Activated CD8-positive, alpha-beta memory T cell treated with anti-CD3 and anti-CD28 coated beads for 36 hours (primary cell): ENCODE measurements around the gene HAGH. TPM values are rescaled to one million over a fixed set of nuclear protein-coding genes. Genes with fewer than 3 reads are reported as not detected.

Experiments
- CTCF ChIA-PET: fragments of 350-600 bp; sonication (Branson Sonifier 250); formaldehyde crosslinking; loops from one replicate; lab custom pipeline; 2021; ENCODE audit warnings: antibody characterized with exemption; lab: Charles Lee
- POLR2A ChIA-PET: fragments of 350-600 bp; sonication (Branson Sonifier 250); formaldehyde crosslinking; loops from one replicate; lab custom pipeline; 2021; ENCODE audit warnings: antibody characterized with exemption; lab: Charles Lee
- total RNA-seq, 2 experiments: library from RNA; stranded (reverse); gene quantifications; one replicate each; pipeline ENCODE4 v1.2.3, GENCODE V29; 2021

HAGH gene
- total RNA-seq, 2 experiments from 2014 or later = 34.4 to 35.8 TPM

DNA sequence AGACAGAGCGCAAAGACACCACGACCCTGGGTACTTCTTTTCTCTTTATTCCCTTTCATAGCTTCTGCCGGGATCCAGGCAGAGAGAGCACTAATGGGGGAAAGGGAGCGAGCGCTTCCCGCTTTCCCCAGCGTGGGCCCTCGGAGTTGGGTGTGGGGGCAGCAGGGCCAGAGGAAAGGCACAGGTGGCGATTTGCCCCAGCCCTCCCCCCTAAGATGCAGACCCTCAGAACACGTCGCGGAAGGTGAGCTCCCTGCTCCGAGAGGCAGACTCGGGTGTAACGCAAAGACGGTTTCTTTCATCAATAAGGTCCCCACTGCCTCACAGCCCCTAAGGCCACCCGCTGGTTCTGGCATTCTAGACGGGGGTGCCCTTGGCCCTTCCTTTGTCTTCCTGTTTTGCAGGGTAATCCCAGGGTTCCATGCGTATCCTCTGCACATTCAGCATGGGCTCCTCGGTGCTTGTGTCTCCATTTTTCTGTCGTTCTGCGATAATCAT lies 54.7 kb downstream of the HAGH start:
- CTCF ChIA-PET = interaction anchor here (0.7 to 3.5 kb wide), 5 partner anchors 11 to 67 kb away, joined by 3 to 19 read pairs (median 3); partner anchors contain the start of genes NUBP2 and SPSB3
- POLR2A ChIA-PET = interaction anchor here (0.8 to 5.2 kb wide), 3 partner anchors 10 to 66 kb away, joined by 3 to 42 read pairs (median 9); partner anchors contain the start of genes MAPK8IP3, NUBP2 and SPSB3

GRCh38 chr16:1771188-1771863 lies 55.3 kb downstream of the HAGH start, which contains the start of gene NME3:
Gene NME3, minus strand, starts transcription at chr16:1771543. Its CDS starts 9 bp downstream, at chr16:1771534.
- ChIA-PET CTCF (interaction anchor here (0.7 to 3.5 kb wide), 2 partner anchors 12 to 66 kb away, joined by 4 to 19 read pairs; partner anchors contain the start of genes NUBP2 and SPSB3), POLR2A (interaction anchor here (0.8 to 5.2 kb wide), 4 partner anchors 11 to 65 kb away, joined by 3 to 42 read pairs (median 6); partner anchors contain the start of genes MAPK8IP3, NUBP2 and SPSB3)

DNA sequence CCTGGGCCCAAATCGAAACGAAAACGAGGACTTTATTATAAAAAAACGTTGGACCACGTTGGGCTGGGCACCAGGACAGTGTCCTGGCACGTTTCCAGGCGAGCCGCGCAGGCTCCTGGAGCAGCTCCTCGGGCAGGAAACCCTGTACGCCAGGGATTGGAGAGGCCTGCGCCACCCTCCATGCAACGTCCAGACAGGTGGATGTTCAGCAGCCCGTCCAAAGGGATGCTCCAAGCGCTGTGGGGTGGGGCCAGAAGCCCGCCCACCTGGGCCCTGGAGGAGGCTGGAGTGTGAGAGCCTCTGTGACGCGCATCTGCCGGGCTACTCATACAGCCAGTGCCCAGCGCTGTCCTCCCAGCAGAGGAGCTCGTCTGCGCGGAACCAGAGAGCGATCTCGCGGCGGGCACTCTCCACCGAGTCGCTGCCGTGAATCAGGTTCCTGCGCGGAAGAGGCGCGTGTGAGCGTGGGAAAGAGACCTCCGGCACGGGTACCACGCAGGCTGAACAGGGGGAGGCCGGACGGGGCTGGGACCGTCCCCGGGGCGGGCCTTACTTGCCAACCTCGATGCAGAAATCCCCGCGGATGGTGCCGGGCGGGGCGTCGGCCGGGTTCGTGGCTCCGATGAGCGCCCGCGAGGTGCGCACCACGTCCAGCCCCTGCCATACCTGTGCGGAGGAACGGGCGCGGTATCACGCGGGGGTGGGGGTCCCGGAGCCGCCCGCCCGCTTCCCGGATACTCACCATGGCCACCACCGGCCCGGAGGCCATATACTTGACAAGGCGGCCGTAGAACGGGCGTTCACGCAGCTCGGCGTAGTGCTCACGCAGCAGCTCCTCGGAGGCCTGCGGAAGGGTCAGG lies 56.1 kb downstream of the HAGH start:
- ChIA-PET CTCF (interaction anchor here (3.5 kb wide), 1 partner anchor 12 kb away, joined by 19 read pairs; the partner anchor contains the start of genes NUBP2 and SPSB3), POLR2A (interaction anchor here (1.2 to 5.2 kb wide), 2 partner anchors 12 to 54 kb away, joined by 3 to 42 read pairs; partner anchors contain the start of genes NUBP2 and SPSB3)

DNA sequence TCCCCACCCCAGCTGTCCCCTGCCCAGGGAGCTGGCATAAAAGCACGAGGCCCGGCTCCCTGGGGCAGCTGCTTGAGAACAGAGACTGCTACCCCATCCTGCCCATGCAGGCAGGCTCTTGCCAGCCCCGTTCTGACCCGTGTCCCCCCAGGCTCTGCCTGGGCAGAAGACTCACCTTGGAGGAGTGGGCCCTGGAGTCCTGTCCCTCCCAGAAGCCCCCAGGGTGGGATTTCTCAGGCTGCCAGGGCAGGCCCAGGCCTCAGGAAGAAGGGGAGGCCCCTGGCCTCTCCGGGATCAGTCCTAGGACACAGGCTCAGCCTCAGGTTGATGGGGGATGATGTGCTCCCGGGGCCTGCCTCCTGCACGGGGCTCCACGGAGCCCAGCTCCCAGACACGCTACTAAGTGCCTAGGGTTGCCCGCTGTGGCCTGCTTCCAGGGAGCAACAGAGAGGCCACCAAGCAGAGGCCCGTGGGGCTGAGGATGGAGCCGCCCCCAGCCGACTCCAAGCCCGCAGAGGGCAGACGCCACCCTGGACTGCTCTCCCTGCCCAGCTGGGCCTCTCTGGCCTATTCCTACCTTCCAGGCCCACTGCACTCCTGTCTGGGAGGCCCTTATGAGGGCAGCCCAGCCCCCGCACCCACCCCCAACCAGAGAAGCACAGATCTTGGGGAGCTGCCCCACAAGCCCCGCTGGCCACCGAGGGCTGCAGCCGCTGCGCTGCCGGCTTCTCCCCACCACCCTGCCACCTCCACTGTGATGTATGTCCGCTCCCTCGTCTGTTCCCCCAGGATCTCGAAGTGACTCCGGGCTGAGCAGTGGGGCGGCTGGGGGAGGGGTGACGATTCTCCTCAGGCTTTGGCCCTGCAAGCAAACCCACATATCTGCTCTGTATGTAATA lies 57.0 kb downstream of the HAGH start:
- CTCF ChIA-PET = interaction anchor here (3.5 kb wide), 1 partner anchor 13 kb away, joined by 19 read pairs; the partner anchor contains the start of genes NUBP2 and SPSB3
- POLR2A ChIA-PET = interaction anchor here (0.5 to 5.2 kb wide), 3 partner anchors 13 to 363 kb away, joined by 3 to 42 read pairs (median 4); partner anchors contain the start of genes NUBP2 and SPSB3

DNA sequence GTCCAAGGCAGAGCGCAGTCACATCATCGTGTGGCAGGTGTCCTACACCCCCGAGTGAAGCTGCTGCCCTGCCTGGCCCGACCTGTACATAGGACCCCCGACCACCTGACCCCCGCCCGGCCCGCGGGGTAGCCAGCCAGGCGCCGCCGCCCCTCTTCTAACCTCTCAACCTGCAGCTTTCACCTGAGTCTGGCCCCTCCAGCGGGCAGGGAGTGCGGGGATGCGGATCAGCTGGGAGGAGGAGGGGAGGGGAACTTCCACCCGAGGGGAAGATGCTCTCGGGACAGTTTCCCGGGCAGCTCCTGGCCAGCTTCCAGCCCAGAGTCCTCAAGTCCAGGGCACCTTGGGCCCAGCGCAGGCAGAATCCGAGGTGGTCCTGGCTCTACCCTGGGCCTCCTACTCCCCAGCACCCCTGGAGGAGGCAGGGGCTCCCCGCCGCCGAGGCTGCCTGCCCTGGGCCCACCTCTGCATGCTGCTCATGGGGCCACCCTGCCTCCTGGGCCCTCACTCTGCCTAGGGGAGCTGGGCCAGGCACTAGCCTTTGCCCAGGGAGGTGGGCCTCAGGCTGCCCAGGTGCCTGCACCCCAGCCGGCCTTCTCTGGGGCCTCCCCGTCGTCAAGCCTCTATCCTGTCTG lies 57.7 kb downstream of the HAGH start:
- ChIA-PET POLR2A (interaction anchor here (0.5 to 5.2 kb wide), 2 partner anchors 13 to 362 kb away, joined by 4 to 42 read pairs; partner anchors contain the start of genes NUBP2 and SPSB3), CTCF (interaction anchor here (1.7 kb wide), 1 partner anchor 63 kb away, joined by 4 read pairs; the partner anchor contains the start of gene MAPK8IP3)

GRCh38 chr16:1768061-1768766 lies 58.4 kb downstream of the HAGH start:
- ChIA-PET POLR2A (interaction anchor here (0.6 kb wide), 1 partner anchor 399 kb away, joined by 9 read pairs; no protein-coding TSS in a partner anchor), CTCF (interaction anchor here (1.7 kb wide), 1 partner anchor 62 kb away, joined by 4 read pairs; the partner anchor contains the start of gene MAPK8IP3)

DNA sequence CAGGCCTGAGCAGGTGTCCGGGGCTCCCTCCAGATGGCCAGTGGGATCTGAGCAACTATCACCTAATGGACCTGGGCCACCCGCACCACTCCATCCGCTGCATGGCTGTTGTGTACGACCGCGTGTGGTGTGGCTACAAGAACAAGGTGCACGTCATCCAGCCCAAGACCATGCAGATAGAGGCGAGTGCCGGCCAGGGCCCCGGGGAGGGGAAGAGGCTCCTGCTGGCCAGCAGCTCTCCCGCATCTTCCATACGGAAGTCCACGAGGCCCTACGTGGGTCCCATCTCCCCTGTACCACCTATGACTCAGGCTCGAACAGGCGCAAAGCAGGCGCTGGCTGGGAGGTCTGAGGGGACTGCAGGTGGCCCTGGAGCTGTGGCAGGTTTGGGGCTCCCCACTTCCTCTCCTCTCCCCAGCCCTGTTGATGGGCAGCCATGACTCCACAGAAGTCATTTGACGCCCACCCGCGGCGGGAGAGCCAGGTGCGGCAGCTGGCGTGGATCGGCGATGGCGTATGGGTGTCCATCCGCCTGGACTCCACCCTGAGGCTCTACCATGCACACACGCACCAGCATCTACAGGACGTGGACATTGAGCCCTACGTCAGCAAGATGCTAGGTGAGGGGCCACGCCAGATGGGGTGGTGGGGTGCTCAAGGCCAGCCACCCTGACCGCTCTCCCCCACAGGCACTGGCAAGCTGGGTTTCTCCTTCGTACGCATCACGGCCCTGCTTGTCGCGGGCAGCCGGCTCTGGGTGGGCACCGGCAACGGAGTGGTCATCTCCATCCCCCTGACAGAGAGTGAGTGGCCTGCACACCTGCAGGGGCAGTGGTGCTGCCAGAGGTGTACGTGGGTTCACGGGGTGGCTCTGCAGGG lies 59.3 kb downstream of the HAGH start:
- POLR2A ChIA-PET = interaction anchor here (0.6 kb wide), 1 partner anchor 398 kb away, joined by 9 read pairs; no protein-coding TSS in a partner anchor

DNA sequence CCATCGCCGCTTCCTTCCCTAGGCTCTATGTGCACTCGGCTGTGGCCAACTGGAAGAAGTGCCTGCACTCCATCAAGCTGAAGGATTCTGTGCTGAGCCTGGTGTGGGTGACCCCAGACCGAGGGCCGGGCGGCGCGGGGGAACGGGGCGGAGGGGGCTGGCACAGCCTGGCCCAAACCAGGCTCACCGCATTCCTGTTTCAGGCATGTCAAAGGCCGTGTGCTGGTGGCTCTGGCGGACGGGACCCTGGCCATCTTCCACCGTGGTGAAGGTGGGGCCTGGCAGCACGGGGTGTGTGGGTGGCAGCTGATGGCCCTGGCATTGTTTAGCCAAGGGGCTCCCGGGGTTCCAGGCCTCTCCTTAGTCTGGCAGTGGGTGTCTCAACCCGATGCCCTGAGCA lies 59.9 kb downstream of the HAGH start:
- POLR2A ChIA-PET = no interaction called here
- CTCF ChIA-PET = no interaction called here

More for the DNA sequence above, 59.3 kb downstream of the HAGH start:
- CTCF ChIA-PET = interaction anchor here (1.7 kb wide), 1 partner anchor 61 kb away, joined by 4 read pairs; the partner anchor contains the start of gene MAPK8IP3

DNA sequence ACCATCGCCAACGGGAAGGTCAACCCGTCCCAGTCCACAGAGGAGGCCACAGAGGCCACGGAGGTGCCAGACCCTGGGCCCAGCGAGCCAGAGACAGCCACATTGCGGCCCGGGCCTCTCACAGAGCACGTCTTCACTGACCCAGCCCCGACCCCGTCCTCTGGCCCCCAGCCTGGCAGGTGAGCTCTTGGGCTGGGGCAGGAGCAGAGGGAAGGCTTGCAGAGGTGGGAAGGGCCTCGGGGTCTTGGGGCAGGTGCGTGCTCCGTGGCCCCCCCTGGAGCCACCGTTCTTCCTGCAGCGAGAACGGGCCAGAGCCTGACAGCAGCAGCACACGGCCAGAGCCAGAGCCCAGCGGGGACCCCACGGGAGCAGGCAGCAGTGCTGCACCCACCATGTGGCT lies 60.4 kb downstream of the HAGH start:
- ChIA-PET POLR2A (no interaction called here), CTCF (no interaction called here)

GRCh38 chr16:1765826-1766225 lies 60.8 kb downstream of the HAGH start:
- CTCF ChIA-PET = no interaction called here
- POLR2A ChIA-PET = no interaction called here

DNA sequence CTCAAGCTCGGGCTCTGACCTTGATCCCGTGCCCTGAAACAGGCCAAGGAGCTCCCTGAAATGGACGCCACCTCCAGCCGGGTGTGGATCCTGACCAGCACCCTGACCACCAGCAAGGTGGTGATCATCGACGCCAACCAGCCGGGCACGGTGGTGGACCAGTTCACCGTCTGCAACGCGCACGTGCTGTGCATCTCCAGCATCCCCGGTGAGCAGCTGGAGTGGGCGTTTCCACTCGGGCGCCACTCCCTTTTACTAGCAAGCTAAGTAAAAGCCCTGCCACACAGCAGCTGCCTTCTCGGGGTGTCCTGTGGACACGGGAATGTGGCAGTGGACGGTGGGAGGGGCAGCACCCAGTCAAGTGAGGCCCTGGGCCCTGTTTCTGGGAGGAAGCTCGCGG lies 61.7 kb downstream of the HAGH start:
- POLR2A ChIA-PET = no interaction called here

GRCh38 chr16:1763521-1764511 lies 62.8 kb downstream of the HAGH start:
- ChIA-PET CTCF (no interaction called here), POLR2A (no interaction called here)

More for the DNA sequence above, 61.7 kb downstream of the HAGH start:
- CTCF ChIA-PET = no interaction called here

DNA sequence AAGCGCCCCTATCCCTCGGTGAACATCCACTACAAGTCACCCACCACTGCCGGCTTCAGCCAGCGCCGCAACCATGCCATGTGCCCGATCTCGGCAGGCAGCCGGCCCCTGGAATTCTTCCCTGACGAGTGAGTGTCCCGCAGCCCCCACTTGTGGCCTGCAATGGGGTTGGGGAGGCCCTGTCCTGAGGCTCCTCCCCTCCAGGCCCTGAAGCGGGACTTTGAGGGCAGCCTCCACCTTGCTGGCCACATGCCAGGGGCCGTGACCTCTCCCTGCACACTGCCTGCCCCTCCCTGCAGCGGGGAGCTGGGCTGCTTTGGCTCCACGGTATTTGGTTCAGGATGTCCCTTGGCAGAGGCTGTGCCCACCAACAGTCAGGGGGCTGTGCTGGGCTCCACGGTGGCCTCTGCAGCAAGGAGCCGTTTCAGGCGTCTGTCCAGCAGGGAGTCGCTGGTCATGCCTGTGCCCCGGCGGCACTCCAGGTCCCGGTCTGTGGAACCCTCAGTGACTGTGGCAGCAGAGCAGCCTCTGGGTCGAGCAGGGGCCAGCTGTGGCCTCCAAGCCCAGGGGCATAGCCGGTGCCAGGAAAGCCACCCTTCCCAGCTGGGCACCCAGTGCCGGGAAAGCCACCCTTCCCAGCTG lies 63.6 kb downstream of the HAGH start:
- ChIA-PET POLR2A (no interaction called here), CTCF (no interaction called here)

DNA sequence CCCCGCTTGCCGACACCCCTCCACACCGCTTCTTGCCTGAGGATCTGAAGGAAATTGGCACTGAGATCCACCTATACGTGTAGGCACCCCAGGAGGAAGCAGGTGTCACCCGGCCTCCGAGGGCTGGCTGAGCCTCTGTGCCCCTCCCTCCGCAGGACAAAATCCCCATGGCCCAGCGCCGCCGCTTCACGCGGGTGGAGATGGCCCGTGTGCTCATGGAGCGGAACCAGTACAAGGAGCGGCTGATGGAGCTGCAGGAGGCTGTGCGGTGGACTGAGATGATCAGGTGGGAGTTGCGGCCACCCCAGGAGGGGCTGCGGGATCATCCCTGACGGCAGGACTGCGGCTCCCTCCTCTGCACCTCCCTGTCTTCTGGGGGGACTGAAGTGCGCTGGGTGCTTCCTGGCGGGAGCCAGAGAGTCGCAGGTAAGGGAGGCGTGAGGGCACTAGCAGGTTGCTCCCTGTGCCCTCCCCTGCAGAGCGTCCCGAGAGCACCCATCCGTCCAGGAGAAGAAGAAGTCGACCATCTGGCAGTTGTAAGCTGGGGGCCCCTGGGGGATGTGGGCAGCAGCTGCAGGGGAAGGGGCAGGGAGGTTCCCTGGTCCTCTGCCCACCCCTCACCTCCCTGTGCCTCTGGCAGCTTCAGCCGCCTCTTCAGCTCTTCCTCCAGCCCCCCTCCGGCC lies 64.3 kb downstream of the HAGH start:
- CTCF ChIA-PET = no interaction called here
- POLR2A ChIA-PET = no interaction called here
